ENCODE measurements around the gene FAH.

GRCh38 chr15:80120636-80121035 lies 32.2 kb upstream of the FAH start:
- TF ChIP-seq CTCF (IDR thresholded peaks at IDR 0.05; ENCODE audit: borderline replicate concordance, extremely low read depth, low read length, poor library complexity, severe bottlenecking): no peak
- TF ChIP-seq EZH2 (IDR thresholded peaks at IDR 0.05; ENCODE audit: borderline replicate concordance, low read depth, low read length, severe bottlenecking): no peak
